ENCODE measurements around the gene PCDH9.

DNA sequence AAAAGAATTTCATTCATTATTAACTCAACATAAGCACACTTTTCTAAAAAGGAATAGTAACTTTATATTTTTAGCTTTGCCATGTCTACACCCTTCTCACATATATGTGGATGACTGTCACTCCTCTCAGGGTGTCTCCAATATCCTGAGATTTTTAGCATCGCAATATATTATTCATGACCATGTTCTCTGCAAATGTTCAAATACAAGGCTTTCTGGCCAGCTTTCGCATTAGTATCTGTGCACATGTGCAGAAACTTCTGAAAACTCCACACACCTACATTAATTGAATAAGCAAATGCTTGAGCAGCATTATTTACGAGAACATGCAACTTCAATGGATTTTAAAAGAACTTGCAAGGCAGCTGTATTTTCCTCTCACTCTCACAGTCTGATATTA lies 334.8 kb downstream of the PCDH9 start:
- TF ChIP-seq EZH2 (IDR thresholded peaks at IDR 0.05; ENCODE audit: insufficient read depth, poor library complexity, severe bottlenecking) (no peak), EZH2phosphoT487 (IDR thresholded peaks at IDR 0.05; ENCODE audit: insufficient read depth, low read depth) (no peak)
